ENCODE data around the gene DPYD. TPM values are rescaled to one million over a fixed set of nuclear protein-coding genes. Genes with fewer than 3 reads are reported as not detected.

Gene DPYD
- total and polyA plus RNA-seq, 4 donors = 16.2 to 51.3 (median 29.1) TPM

DNA sequence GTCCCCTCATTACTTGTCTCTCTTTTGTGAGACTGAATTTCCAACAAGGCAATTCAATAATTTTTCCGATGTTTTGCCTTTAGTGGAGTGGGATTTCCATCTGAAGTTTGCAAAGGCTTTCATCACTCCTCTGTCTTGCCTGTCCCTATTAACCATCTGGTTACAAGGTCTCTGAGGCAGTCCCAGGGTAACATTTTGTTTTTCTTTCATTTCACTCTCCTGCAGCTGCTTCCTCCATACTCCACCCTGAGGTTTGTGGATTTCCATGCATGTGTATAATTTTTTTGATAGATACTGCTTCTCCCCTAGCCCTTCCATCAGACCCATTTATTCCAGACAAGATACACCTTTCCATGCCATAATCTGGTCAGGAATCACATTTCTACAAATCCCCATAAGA is 832.4 kb downstream of the DPYD start:
- WGBS, 2 donors = 66 to 73% methylated on average over 1 of the region's 1 CpG
- Histone ChIP-seq H3K4me3 (ENCODE audit: low read length in 2 of 2) (no peak overlapping the region), H3K36me3 (ENCODE audit: control insufficient read depth in 1 of 2, insufficient read depth in 2 of 2, low read length in 1 of 2) (no peaks in the 10 kb centered on the region), H3K27me3 (ENCODE audit: control insufficient read depth in 1 of 2, insufficient read depth in 2 of 2, low read length in 1 of 2) (no peaks in the 10 kb centered on the region), H3K4me1 (ENCODE audit: control insufficient read depth in 1 of 2, insufficient read depth in 2 of 2, low read length in 2 of 2) (no peaks in the 10 kb centered on the region), H3K27ac (ENCODE audit: low read depth in 1 of 2, low read length in 2 of 2) (no peak overlapping the region), H3K9me3 (ENCODE audit: control insufficient read depth, low read length) (no peaks in the 10 kb centered on the region)
- ATAC-seq (ENCODE audit: low FRiP score) = no peak
- intact Hi-C loops (cut with DNase I) = no loop called here
- DNase-seq = no peak

- H3K4me3 ChIP-seq (ENCODE audit: low read length in 2 of 2) = no peak overlapping the region
- WGBS, 2 donors = 39 to 43% methylated on average over 2 of the region's 2 CpGs
Observed at GRCh38 chr1:97084546-97084945, 836.3 kb downstream of the DPYD start.

DNA sequence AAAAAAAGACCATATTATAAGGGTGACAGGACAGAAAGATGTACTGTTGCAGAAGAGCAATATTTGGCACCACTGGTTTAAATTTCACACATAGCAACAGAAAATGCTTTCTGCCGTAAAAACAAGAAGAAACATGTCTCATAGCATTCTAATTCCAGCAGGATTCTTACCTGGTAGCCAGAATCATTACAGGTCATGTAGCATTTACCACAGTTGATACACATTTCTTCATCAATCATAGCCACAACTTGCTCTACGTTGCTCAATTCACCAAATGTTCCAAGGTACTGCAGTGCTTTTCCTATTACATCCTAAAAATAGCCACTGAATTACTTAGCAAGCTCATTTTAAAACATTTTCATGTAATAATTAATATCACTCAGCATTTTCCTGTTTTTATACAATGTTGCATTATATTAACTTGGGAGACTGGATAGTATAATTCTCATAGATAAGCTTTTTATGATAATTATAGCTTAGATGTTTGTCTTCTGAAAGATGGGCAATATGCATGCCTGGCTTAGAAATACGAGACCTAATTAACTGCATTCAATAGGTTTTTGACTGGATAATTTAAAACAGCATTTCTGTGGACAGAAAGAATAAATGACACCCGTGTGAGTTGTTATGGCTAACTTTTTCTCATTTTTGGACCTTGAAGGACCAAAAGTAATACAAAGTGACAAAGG is 838.5 kb downstream of the DPYD start:
- H3K4me3 ChIP-seq (ENCODE audit: low read length in 2 of 2) = no peak overlapping the region
- intact Hi-C loops (cut with DNase I) = no loop called here

More at GRCh38 chr1:97084546-97084945, 836.3 kb downstream of the DPYD start:
- Histone ChIP-seq H3K36me3 (ENCODE audit: control insufficient read depth in 1 of 2, insufficient read depth in 2 of 2, low read length in 1 of 2) (no peaks in the 10 kb centered on the region), H3K4me1 (ENCODE audit: control insufficient read depth in 1 of 2, insufficient read depth in 2 of 2, low read length in 2 of 2) (no peaks in the 10 kb centered on the region), H3K27ac (ENCODE audit: low read depth in 1 of 2, low read length in 2 of 2) (no peak overlapping the region), H3K9me3 (ENCODE audit: control insufficient read depth, low read length) (no peaks in the 10 kb centered on the region), H3K27me3 (ENCODE audit: control insufficient read depth in 1 of 2, insufficient read depth in 2 of 2, low read length in 1 of 2) (no peaks in the 10 kb centered on the region)
- intact Hi-C loops (cut with DNase I) = no loop called here
- DNase-seq (no peak), ATAC-seq (ENCODE audit: low FRiP score) (no peak)

DNA sequence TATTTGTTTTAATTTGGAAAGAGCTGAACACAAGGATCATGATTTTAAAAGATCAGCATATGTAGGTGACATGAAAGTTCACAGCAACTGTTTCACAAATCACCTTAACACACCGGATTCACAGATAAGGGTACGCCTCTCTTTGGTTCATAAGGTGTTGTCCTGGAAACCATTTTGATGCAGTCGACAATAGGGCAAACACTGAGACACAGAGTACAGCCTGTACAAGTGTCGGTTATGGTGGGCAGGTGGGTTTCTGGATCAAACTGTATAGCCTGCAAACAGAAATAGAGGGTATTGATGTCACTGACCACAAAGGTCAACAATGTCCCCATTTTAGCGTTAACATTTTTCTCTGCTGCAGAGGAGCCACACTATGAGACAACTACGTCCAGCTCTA is 842.0 kb downstream of the DPYD start:
- no peaks in the 10 kb centered on the region for H3K36me3 ChIP-seq (ENCODE audit: control insufficient read depth in 1 of 2, insufficient read depth in 2 of 2, low read length in 1 of 2)
- H3K27me3 ChIP-seq (ENCODE audit: control insufficient read depth in 1 of 2, insufficient read depth in 2 of 2, low read length in 1 of 2) = no peaks in the 10 kb centered on the region
- no peaks in the 10 kb centered on the region for H3K9me3 ChIP-seq (ENCODE audit: control insufficient read depth, low read length)
- WGBS, 2 donors = 82 to 91% methylated on average over 6 of the region's 6 CpGs
- no peak overlapping the region for H3K27ac ChIP-seq (ENCODE audit: low read depth in 1 of 2, low read length in 2 of 2)
- ATAC-seq (ENCODE audit: low FRiP score) (no peak), DNase-seq (no peak)
- no peaks in the 10 kb centered on the region for H3K4me1 ChIP-seq (ENCODE audit: control insufficient read depth in 1 of 2, insufficient read depth in 2 of 2, low read length in 2 of 2)
- intact Hi-C loops (cut with DNase I) = no loop called here
- no peak overlapping the region for H3K4me3 ChIP-seq (ENCODE audit: low read length in 2 of 2)

More for the DNA sequence above, 838.5 kb downstream of the DPYD start:
- ATAC-seq (ENCODE audit: low FRiP score) (no peak), DNase-seq (no peak)
- H3K27ac ChIP-seq (ENCODE audit: low read depth in 1 of 2, low read length in 2 of 2) = no peak overlapping the region
- 31 to 44% methylated on average over 4 of the region's 4 CpGs for WGBS, 2 donors
- no peaks in the 10 kb centered on the region for H3K27me3 ChIP-seq (ENCODE audit: control insufficient read depth in 1 of 2, insufficient read depth in 2 of 2, low read length in 1 of 2)
- no peaks in the 10 kb centered on the region for H3K4me1 ChIP-seq (ENCODE audit: control insufficient read depth in 1 of 2, insufficient read depth in 2 of 2, low read length in 2 of 2)
- no peaks in the 10 kb centered on the region for H3K36me3 ChIP-seq (ENCODE audit: control insufficient read depth in 1 of 2, insufficient read depth in 2 of 2, low read length in 1 of 2)
- no peaks in the 10 kb centered on the region for H3K9me3 ChIP-seq (ENCODE audit: control insufficient read depth, low read length)

- Histone ChIP-seq H3K9me3 (ENCODE audit: control insufficient read depth, low read length) (no peaks in the 10 kb centered on the region), H3K27me3 (ENCODE audit: control insufficient read depth in 1 of 2, insufficient read depth in 2 of 2, low read length in 1 of 2) (no peaks in the 10 kb centered on the region), H3K4me1 (ENCODE audit: control insufficient read depth in 1 of 2, insufficient read depth in 2 of 2, low read length in 2 of 2) (no peaks in the 10 kb centered on the region), H3K36me3 (ENCODE audit: control insufficient read depth in 1 of 2, insufficient read depth in 2 of 2, low read length in 1 of 2) (no peaks in the 10 kb centered on the region), H3K27ac (ENCODE audit: low read depth in 1 of 2, low read length in 2 of 2) (no peak overlapping the region), H3K4me3 (ENCODE audit: low read length in 2 of 2) (no peak overlapping the region)
- intact Hi-C loops (cut with DNase I) = no loop called here
- WGBS, 2 donors = 63 to 65% methylated on average over 2 of the region's 2 CpGs
- ATAC-seq (ENCODE audit: low FRiP score) (no peak), DNase-seq (no peak)
Observed at GRCh38 chr1:97077221-97077620, 843.6 kb downstream of the DPYD start.

DNA sequence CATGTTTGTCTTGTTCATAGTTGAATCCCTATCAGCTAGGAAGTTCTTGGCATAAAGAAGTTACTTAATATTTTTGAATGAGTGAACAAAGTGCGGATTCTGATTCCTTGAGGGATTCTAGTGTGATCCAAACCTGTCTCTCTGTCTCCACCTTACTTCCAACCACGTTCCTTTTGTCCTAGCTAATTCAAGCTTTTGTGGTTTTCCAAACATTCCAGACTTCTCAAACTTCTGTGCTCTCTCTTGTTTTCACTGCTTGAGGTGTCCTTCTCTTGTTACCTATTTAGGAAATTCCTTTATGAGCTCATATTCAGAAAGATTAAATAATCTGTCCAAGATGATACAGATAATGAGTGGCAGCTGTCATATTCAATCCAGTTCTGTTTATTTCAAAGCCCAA is 846.1 kb downstream of the DPYD start:
- no peaks in the 10 kb centered on the region for H3K9me3 ChIP-seq (ENCODE audit: control insufficient read depth, low read length)
- intact Hi-C loops (cut with DNase I) = no loop called here
- no peak overlapping the region for H3K4me3 ChIP-seq (ENCODE audit: low read length in 2 of 2)
- no peaks in the 10 kb centered on the region for H3K4me1 ChIP-seq (ENCODE audit: control insufficient read depth in 1 of 2, insufficient read depth in 2 of 2, low read length in 2 of 2)
- H3K27ac ChIP-seq (ENCODE audit: low read depth in 1 of 2, low read length in 2 of 2) = no peak overlapping the region
- DNase-seq (no peak), ATAC-seq (ENCODE audit: low FRiP score) (no peak)
- H3K36me3 ChIP-seq (ENCODE audit: control insufficient read depth in 1 of 2, insufficient read depth in 2 of 2, low read length in 1 of 2) = no peaks in the 10 kb centered on the region
- no peaks in the 10 kb centered on the region for H3K27me3 ChIP-seq (ENCODE audit: control insufficient read depth in 1 of 2, insufficient read depth in 2 of 2, low read length in 1 of 2)
- 71 to 79% methylated on average over 2 of the region's 2 CpGs for WGBS, 2 donors

GRCh38 chr1:97073936-97074335 is 846.9 kb downstream of the DPYD start:
- ATAC-seq (ENCODE audit: low FRiP score) (no peak), DNase-seq (no peak)
- no peak overlapping the region for H3K4me3 ChIP-seq (ENCODE audit: low read length in 2 of 2)
- intact Hi-C loops (cut with DNase I) = no loop called here
- no peaks in the 10 kb centered on the region for H3K36me3 ChIP-seq (ENCODE audit: control insufficient read depth in 1 of 2, insufficient read depth in 2 of 2, low read length in 1 of 2)
- H3K27ac ChIP-seq (ENCODE audit: low read depth in 1 of 2, low read length in 2 of 2) = no peak overlapping the region
- no peaks in the 10 kb centered on the region for H3K4me1 ChIP-seq (ENCODE audit: control insufficient read depth in 1 of 2, insufficient read depth in 2 of 2, low read length in 2 of 2)
- WGBS, 2 donors = 64 to 69% methylated on average over 2 of the region's 2 CpGs
- no peaks in the 10 kb centered on the region for H3K27me3 ChIP-seq (ENCODE audit: control insufficient read depth in 1 of 2, insufficient read depth in 2 of 2, low read length in 1 of 2)
- H3K9me3 ChIP-seq (ENCODE audit: control insufficient read depth, low read length) = no peaks in the 10 kb centered on the region

DNA sequence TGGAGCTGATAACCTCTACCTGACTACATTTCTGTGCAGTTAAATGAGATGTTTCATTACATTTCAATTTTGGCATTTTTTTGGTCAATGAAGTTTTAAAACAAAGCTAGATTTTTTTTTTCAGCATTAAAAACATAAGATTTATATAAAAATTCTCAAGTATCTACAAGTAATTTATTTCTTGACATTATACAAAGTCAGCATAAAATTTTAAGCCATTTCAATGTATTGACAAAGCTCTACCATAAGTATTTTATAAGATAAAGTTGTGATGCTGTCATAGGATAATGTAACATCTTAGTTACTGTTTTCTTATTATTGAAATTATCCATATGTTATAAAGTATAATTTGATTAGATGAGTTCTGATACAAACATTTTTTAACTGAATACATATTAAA is 847.7 kb downstream of the DPYD start:
- H3K9me3 ChIP-seq (ENCODE audit: control insufficient read depth, low read length) = no peaks in the 10 kb centered on the region
- H3K4me3 ChIP-seq (ENCODE audit: low read length in 2 of 2) = no peak overlapping the region
- no peaks in the 10 kb centered on the region for H3K36me3 ChIP-seq (ENCODE audit: control insufficient read depth in 1 of 2, insufficient read depth in 2 of 2, low read length in 1 of 2)
- DNase-seq (no peak), ATAC-seq (ENCODE audit: low FRiP score) (no peak)
- no peaks in the 10 kb centered on the region for H3K4me1 ChIP-seq (ENCODE audit: control insufficient read depth in 1 of 2, insufficient read depth in 2 of 2, low read length in 2 of 2)
- no peak overlapping the region for H3K27ac ChIP-seq (ENCODE audit: low read depth in 1 of 2, low read length in 2 of 2)
- no peaks in the 10 kb centered on the region for H3K27me3 ChIP-seq (ENCODE audit: control insufficient read depth in 1 of 2, insufficient read depth in 2 of 2, low read length in 1 of 2)
- intact Hi-C loops (cut with DNase I) = no loop called here

DNA sequence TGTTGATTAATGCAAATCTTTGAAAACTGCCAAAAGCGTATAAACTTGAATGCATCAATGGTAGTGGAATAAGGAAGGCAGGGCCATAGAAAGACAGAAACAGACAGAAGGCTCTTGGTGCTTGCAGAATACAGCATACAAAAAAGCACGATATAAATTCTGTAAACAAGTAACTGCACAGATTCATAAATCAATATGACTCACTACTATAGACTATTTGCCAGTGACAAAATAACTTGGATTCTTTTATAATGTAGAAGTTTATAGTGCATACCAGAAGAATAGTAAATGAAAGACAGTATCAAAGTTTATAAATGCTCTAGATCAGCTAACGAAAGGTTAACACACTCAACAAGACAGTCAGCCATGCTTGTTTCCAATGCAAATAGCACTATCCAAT is 849.7 kb downstream of the DPYD start:
- no peaks in the 10 kb centered on the region for H3K4me1 ChIP-seq (ENCODE audit: control insufficient read depth in 1 of 2, insufficient read depth in 2 of 2, low read length in 2 of 2)
- no peak overlapping the region for H3K27ac ChIP-seq (ENCODE audit: low read depth in 1 of 2, low read length in 2 of 2)
- intact Hi-C loops (cut with DNase I) = no loop called here
- 61 to 78% methylated on average over 3 of the region's 3 CpGs for WGBS, 2 donors
- H3K9me3 ChIP-seq (ENCODE audit: control insufficient read depth, low read length) = no peaks in the 10 kb centered on the region
- H3K27me3 ChIP-seq (ENCODE audit: control insufficient read depth in 1 of 2, insufficient read depth in 2 of 2, low read length in 1 of 2) = no peaks in the 10 kb centered on the region
- no peak for ATAC-seq (ENCODE audit: low FRiP score)
- no peak for DNase-seq
- H3K36me3 ChIP-seq (ENCODE audit: control insufficient read depth in 1 of 2, insufficient read depth in 2 of 2, low read length in 1 of 2) = no peaks in the 10 kb centered on the region
- H3K4me3 ChIP-seq (ENCODE audit: low read length in 2 of 2) = no peak overlapping the region
